ENCODE results near the gene UBALD2.

UBALD2 gene

DNA sequence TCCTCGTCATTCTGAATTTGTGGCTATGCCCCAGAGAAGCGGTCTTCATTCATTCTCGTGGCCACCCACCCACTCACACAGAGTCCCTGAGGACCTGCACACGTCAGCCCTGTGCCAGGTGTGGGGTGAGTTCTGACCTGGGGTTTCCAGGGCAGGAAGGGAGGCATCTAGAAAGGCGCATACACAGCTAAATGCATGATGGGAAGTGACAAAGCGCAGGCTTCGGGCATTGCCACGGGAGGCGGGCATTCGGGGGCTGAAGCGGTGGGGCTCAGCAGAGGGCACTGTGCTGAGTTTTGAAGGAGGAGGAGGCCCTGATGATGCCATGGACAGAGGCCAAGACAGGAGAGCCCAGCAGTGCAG, 10.9 kb downstream of the UBALD2 start:
- TF ChIP-seq EZH2phosphoT487 (IDR thresholded peaks at IDR 0.05; ENCODE audit: low read length): no peak
- no peak for TF ChIP-seq CTCF (IDR thresholded peaks at IDR 0.05; ENCODE audit: low read length)
- no peak for TF ChIP-seq EZH2 (optimal IDR thresholded peaks at IDR 0.05; ENCODE audit: low read depth, low read length)
- no peak overlapping the region for H3K4me3 ChIP-seq (ENCODE audit: low read length)
- DNase-seq: no peak
- peaks cover 34% of the 10 kb centered on the region for H3F3A ChIP-seq (ENCODE audit: insufficient read depth, low read length)
- no peaks in the 10 kb centered on the region for H3K9me3 ChIP-seq (replicated peaks; ENCODE audit: insufficient read depth, low read length)
- H3K27me3 ChIP-seq (replicated peaks; ENCODE audit: insufficient read depth, low read length): no peaks in the 10 kb centered on the region
- 0 out of 2 replicates have a peak, but pooled peaks cover 4% of the 10 kb centered on the region for H3K4me1 ChIP-seq (ENCODE audit: low read length)
- no peaks in the 10 kb centered on the region for H3K9me2 ChIP-seq (replicated peaks; ENCODE audit: insufficient read depth, low read length)
- H3K9ac ChIP-seq (ENCODE audit: low read length): no peak overlapping the region
- no peak overlapping the region for H2AFZ ChIP-seq (ENCODE audit: low read length)
- H4K20me1 ChIP-seq (ENCODE audit: insufficient read depth, low read length): no peaks in the 10 kb centered on the region
- H3K4me2 ChIP-seq (ENCODE audit: low read depth, low read length): no peak overlapping the region
- no peaks in the 10 kb centered on the region; the same call in 1 of the 2 replicates for H3K79me2 ChIP-seq (ENCODE audit: low read length)
- no peaks in the 10 kb centered on the region for H3K36me3 ChIP-seq (replicated peaks; ENCODE audit: insufficient read depth, low read length)
- H3K27ac ChIP-seq (ENCODE audit: low read length): no peak overlapping the region

- no peak overlapping the region for H3K4me2 ChIP-seq (ENCODE audit: low read depth, low read length)
- no peak overlapping the region for H2AFZ ChIP-seq (ENCODE audit: low read length)
- no peaks in the 10 kb centered on the region for H3K9me2 ChIP-seq (replicated peaks; ENCODE audit: insufficient read depth, low read length)
- no peaks in the 10 kb centered on the region for H3K9me3 ChIP-seq (replicated peaks; ENCODE audit: insufficient read depth, low read length)
- no peak for DNase-seq
- no peak overlapping the region for H3K4me3 ChIP-seq (ENCODE audit: low read length)
- H3K36me3 ChIP-seq (replicated peaks; ENCODE audit: insufficient read depth, low read length): no peaks in the 10 kb centered on the region
- no peaks in the 10 kb centered on the region for H3K27me3 ChIP-seq (replicated peaks; ENCODE audit: insufficient read depth, low read length)
- 0 out of 2 replicates have a peak, but pooled peaks cover 3% of the 10 kb centered on the region for H3K4me1 ChIP-seq (ENCODE audit: low read length)
- peaks cover 27% of the 10 kb centered on the region for H3F3A ChIP-seq (ENCODE audit: insufficient read depth, low read length)
- H4K20me1 ChIP-seq (ENCODE audit: insufficient read depth, low read length): no peaks in the 10 kb centered on the region
- H3K79me2 ChIP-seq (ENCODE audit: low read length): no peaks in the 10 kb centered on the region
- TF ChIP-seq EZH2phosphoT487 (IDR thresholded peaks at IDR 0.05; ENCODE audit: low read length) (no peak), CTCF (IDR thresholded peaks at IDR 0.05; ENCODE audit: low read length) (no peak), EZH2 (optimal IDR thresholded peaks at IDR 0.05; ENCODE audit: low read depth, low read length) (no peak)
- no peak overlapping the region for H3K27ac ChIP-seq (ENCODE audit: low read length)
- no peak overlapping the region for H3K9ac ChIP-seq (ENCODE audit: low read length)
These were observed 11.5 kb downstream of the UBALD2 start for GRCh38 chr17:76276461-76277299.

GRCh38 chr17:76277300-76278267, 12.4 kb downstream of the UBALD2 start:
- no peak for DNase-seq
- Histone ChIP-seq H3K79me2 (ENCODE audit: low read length) (no peaks in the 10 kb centered on the region), H3K27ac (ENCODE audit: low read length) (no peak overlapping the region), H3K9ac (ENCODE audit: low read length) (no peak overlapping the region), H3K4me2 (ENCODE audit: low read depth, low read length) (no peak overlapping the region), H3K4me3 (ENCODE audit: low read length) (no peak overlapping the region), H3K9me3 (replicated peaks; ENCODE audit: insufficient read depth, low read length) (no peaks in the 10 kb centered on the region), H3F3A (ENCODE audit: insufficient read depth, low read length) (peaks cover 18% of the 10 kb centered on the region), H3K9me2 (replicated peaks; ENCODE audit: insufficient read depth, low read length) (no peaks in the 10 kb centered on the region), H2AFZ (ENCODE audit: low read length) (no peak overlapping the region), H3K36me3 (replicated peaks; ENCODE audit: insufficient read depth, low read length) (no peaks in the 10 kb centered on the region), H3K4me1 (ENCODE audit: low read length) (no peaks in the 10 kb centered on the region), H3K27me3 (replicated peaks; ENCODE audit: insufficient read depth, low read length) (no peaks in the 10 kb centered on the region), H4K20me1 (ENCODE audit: insufficient read depth, low read length) (no peaks in the 10 kb centered on the region)
- no peak for TF ChIP-seq EZH2phosphoT487 (IDR thresholded peaks at IDR 0.05; ENCODE audit: low read length)
- no peak for TF ChIP-seq EZH2 (optimal IDR thresholded peaks at IDR 0.05; ENCODE audit: low read depth, low read length)
- TF ChIP-seq CTCF (IDR thresholded peaks at IDR 0.05; ENCODE audit: low read length): no peak
